HFFc6 (cell line): Measurements from ENCODE around the gene GNS. TPM values are rescaled to one million over a fixed set of nuclear protein-coding genes. Genes with fewer than 3 reads are reported as not detected.

Experiments used
- DNase-seq: peaks from one replicate; pipeline ENCODE4 v3.0.0-alpha.2; 2018
- H3K27ac Mint-ChIP-seq: 2 replicates; pipeline ENCODE4 v1.8.0; 2020; ENCODE audit warnings: mild to moderate bottlenecking, mixed read lengths
- H3K27me3 Mint-ChIP-seq: 2 replicates; pipeline ENCODE4 v1.8.0; 2021; ENCODE audit warnings: mild to moderate bottlenecking, moderate library complexity, mixed read lengths; ENCODE audit not compliant: insufficient read depth
- H3K36me3 Mint-ChIP-seq: 2 replicates; pipeline ENCODE4 v1.8.0; 2021; ENCODE audit warnings: low read depth, mixed read lengths
- H3K4me1 Mint-ChIP-seq: 2 replicates; pipeline ENCODE4 v1.8.0; 2020; ENCODE audit warnings: low read depth, mixed read lengths
- H3K4me3 Mint-ChIP-seq: 2 replicates; pipeline ENCODE4 v1.8.0; 2020; ENCODE audit warnings: mild to moderate bottlenecking, moderate library complexity, mixed read lengths
- H3K9me3 Mint-ChIP-seq: 2 replicates; pipeline ENCODE4 v1.8.0; 2020; ENCODE audit warnings: mild to moderate bottlenecking, mixed read lengths
- CTCF ChIP-seq: fragments of 200-600 bp; sonication (generic); IDR thresholded peaks from 2 replicates; pipeline ENCODE4 v1.5.0; 2021; ENCODE audit warnings: antibody characterized with exemption, mild to moderate bottlenecking
- total RNA-seq, 6 experiments: library from RNA; stranded (reverse); fragmentation: NEBNext Ultra II Directional; extraction: Animal tissue kit (Norgen Biotek cat#: 25700); gene quantifications; 2 replicates in 1 of 6; 3 replicates in 5 of 6; pipeline ENCODE4 v1.2.3, GENCODE V29; 2021

The GNS gene
- total RNA-seq, 6 experiments from 2014 or later, result 86.4 to 104 (median 91.2) TPM

DNA sequence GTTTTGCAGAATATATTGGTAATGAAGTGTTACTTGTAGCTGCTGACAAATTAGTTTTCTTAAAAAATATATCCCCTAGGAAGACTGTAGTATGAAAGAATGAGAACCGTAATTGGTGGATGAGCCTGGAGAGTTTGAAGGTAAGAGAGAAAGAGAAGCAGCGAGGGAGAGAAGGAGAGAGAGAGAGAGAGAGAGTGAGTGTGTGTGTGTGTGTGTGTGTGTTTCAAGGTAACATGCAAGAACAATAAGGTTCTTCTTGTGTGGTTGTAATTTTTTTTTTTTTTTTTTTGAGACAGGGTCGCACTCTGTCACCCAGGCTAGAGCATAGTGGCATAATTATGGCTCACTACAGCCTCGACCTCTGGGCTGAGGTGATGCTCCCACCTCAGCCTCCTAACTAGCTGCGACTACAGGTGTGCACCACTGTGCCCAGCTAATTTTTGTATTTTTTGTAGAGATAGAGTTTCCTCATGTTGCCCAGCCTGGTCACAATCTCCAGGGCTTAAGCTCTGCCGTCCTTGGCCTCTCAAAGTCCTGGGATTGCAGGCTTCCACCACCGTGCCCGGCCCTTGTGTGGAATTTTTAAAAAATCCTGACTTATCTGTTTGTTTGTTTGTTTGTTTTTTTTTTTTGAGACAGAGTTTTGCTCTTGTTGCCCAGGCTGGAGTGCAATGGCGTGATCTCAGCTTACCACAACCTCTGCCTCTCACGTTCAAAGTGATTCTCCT is 75.2 kb downstream of the GNS start:
- Mint-ChIP-seq H3K27ac (no peak overlapping the region), H3K27me3 (peaks cover 2% of the 10 kb centered on the region; the same call in 1 of the 2 replicates), H3K9me3 (no peaks in the 10 kb centered on the region), H3K4me1 (peaks cover 31% of the 10 kb centered on the region), H3K36me3 (peaks cover 8% of the 10 kb centered on the region), H3K4me3 (no peak overlapping the region; the same call in 1 of the 2 replicates)
- DNase-seq, result no peak
- TF ChIP-seq CTCF, result no peak

DNA sequence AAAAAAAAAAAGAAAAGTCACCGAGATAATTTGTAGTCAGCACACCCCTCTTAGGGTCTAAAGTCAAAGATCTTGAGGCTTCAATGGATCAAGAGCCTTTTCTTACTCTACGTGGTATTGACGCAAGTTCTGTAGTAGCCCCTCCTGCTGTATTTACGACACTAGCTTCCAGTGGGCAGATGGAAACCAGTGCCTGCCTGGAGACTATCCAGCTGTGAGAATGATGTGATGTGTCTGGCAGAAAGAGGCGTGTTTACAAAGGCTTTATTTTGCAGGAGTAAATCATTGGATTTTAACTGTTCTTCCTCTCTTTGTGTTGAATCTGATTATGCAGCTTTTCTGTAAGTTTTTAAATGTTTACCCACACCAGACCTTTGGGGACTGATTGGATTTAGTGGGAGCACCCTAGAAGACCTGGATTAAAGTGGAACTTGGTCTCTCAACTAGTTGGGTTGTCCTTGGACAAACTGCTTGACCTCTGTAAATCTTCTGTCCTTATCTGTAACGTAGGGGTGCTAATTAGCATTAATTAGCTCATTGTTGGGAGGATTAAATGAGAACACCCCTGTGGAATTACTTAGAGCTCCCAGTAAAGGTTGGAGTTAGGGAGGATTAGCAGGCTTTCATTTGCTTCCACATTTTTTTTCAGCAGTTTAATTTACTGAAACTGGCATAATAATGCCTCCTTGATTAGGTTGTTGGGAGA is 76.5 kb downstream of the GNS start:
- DNase-seq, result no peak
- TF ChIP-seq CTCF, result no peak
- Mint-ChIP-seq H3K9me3 (no peaks in the 10 kb centered on the region), H3K27me3 (peaks cover 2% of the 10 kb centered on the region; the same call in 1 of the 2 replicates), H3K4me3 (no peak overlapping the region), H3K36me3 (peaks cover 4% of the 10 kb centered on the region; the same call in 1 of the 2 replicates), H3K27ac (no peak overlapping the region), H3K4me1 (peaks cover 23% of the 10 kb centered on the region)

- DNase-seq, result no peak
- no peaks in the 10 kb centered on the region for H3K9me3 Mint-ChIP-seq
- no peak overlapping the region for H3K27ac Mint-ChIP-seq
- H3K36me3 Mint-ChIP-seq, result peaks cover 4% of the 10 kb centered on the region; the same call in 1 of the 2 replicates
- no peak for TF ChIP-seq CTCF
- H3K4me1 Mint-ChIP-seq, result peaks cover 18% of the 10 kb centered on the region
- H3K27me3 Mint-ChIP-seq, result peaks cover 2% of the 10 kb centered on the region; the same call in 1 of the 2 replicates
- H3K4me3 Mint-ChIP-seq, result no peak overlapping the region
These were observed 77.8 kb downstream of the GNS start for GRCh38 chr12:64681200-64682052.

GRCh38 chr12:64680235-64680634 is 79.0 kb downstream of the GNS start:
- Mint-ChIP-seq H3K9me3 (no peaks in the 10 kb centered on the region), H3K4me1 (peaks cover 27% of the 10 kb centered on the region), H3K4me3 (no peak overlapping the region; the same call in 1 of the 2 replicates), H3K36me3 (no peaks in the 10 kb centered on the region), H3K27ac (no peak overlapping the region; the same call in 1 of the 2 replicates), H3K27me3 (peaks cover 2% of the 10 kb centered on the region; the same call in 1 of the 2 replicates)
- DNase-seq, result no peak
- TF ChIP-seq CTCF, result no peak

GRCh38 chr12:64679487-64680001 is 79.7 kb downstream of the GNS start:
- DNase-seq, result no peak
- H3K27me3 Mint-ChIP-seq, result peaks cover 2% of the 10 kb centered on the region; the same call in 1 of the 2 replicates
- H3K4me3 Mint-ChIP-seq, result peak overlapping the region; percentile 48; the same call in 1 of the 2 replicates
- peak overlapping the region; percentile 4; the same call in 1 of the 2 replicates for H3K27ac Mint-ChIP-seq
- H3K36me3 Mint-ChIP-seq, result no peaks in the 10 kb centered on the region
- TF ChIP-seq CTCF, result no peak
- peaks cover 27% of the 10 kb centered on the region for H3K4me1 Mint-ChIP-seq
- H3K9me3 Mint-ChIP-seq, result no peaks in the 10 kb centered on the region
